H9 (cell line): Measurements from ENCODE around the gene TSC22D4. TPM values are rescaled to one million over a fixed set of nuclear protein-coding genes. Genes with fewer than 3 reads are reported as not detected.

Experiments
- DNase-seq: peaks from one replicate; pipeline ENCODE4 v3.0.0-alpha.2; 2017
- H2AFZ ChIP-seq: one replicate; pipeline ENCODE4 v1.6.1; 2013; ENCODE audit warnings: mild to moderate bottlenecking, low read length, control low read depth, moderate library complexity
- H2AK5ac ChIP-seq: 2 replicates; pipeline ENCODE4 v1.6.1; 2013; ENCODE audit warnings: low read length, control low read depth, mixed read lengths; ENCODE audit not compliant: insufficient read length
- H2BK120ac ChIP-seq: one replicate; pipeline ENCODE4 v1.6.1; 2013; ENCODE audit warnings: low read depth, mild to moderate bottlenecking, low read length, control low read depth, inconsistent platforms; ENCODE audit not compliant: poor library complexity, severe bottlenecking
- H2BK12ac ChIP-seq: 2 replicates; pipeline ENCODE4 v1.6.1; 2013; ENCODE audit warnings: low read length, control low read depth, mixed read lengths, low read depth; ENCODE audit not compliant: insufficient read length
- H2BK15ac ChIP-seq: 2 replicates; pipeline ENCODE4 v1.6.1; 2013; ENCODE audit warnings: low read depth, low read length, control low read depth
- H2BK20ac ChIP-seq: one replicate; pipeline ENCODE4 v1.6.1; 2013; ENCODE audit warnings: low read depth, mild to moderate bottlenecking, low read length, control low read depth, inconsistent platforms; ENCODE audit not compliant: poor library complexity, severe bottlenecking
- H2BK5ac ChIP-seq: 2 replicates; pipeline ENCODE4 v1.6.1; 2013; ENCODE audit warnings: low read length, control low read depth, mixed read lengths; ENCODE audit not compliant: insufficient read length
- H3K14ac ChIP-seq: 2 replicates; pipeline ENCODE4 v1.6.1; 2013; ENCODE audit warnings: low read length, control low read depth; ENCODE audit not compliant: insufficient read depth
- H3K18ac ChIP-seq: 2 replicates; pipeline ENCODE4 v1.6.1; 2013; ENCODE audit warnings: low read depth, mild to moderate bottlenecking, mixed read lengths, low read length, control low read depth; ENCODE audit not compliant: insufficient read length
- H3K23ac ChIP-seq: 2 replicates; pipeline ENCODE4 v1.6.1; 2013; ENCODE audit warnings: low read length, control low read depth, mixed read lengths, low read depth; ENCODE audit not compliant: insufficient read length
- H3K23me2 ChIP-seq: 2 replicates; pipeline ENCODE4 v1.6.1; 2013; ENCODE audit warnings: low read depth, mild to moderate bottlenecking, mixed read lengths, low read length, control low read depth; ENCODE audit not compliant: insufficient read length, poor library complexity, severe bottlenecking
- H3K27ac ChIP-seq: 2 replicates; pipeline ENCODE4 v1.5.1; 2013; ENCODE audit warnings: low read length, control low read depth, mixed read lengths, low read depth; ENCODE audit not compliant: insufficient read length
- H3K27me3 ChIP-seq: 2 replicates; pipeline ENCODE4 v1.6.1; 2013; ENCODE audit warnings: low read length, control low read depth, inconsistent platforms; ENCODE audit not compliant: insufficient read depth
- H3K4ac ChIP-seq: 2 replicates; pipeline ENCODE4 v1.6.1; 2013; ENCODE audit warnings: low read depth, mild to moderate bottlenecking, control low read depth, inconsistent platforms, low read length, moderate library complexity
- H3K4me1 ChIP-seq: 2 replicates; pipeline ENCODE4 v1.6.1; 2013; ENCODE audit warnings: low read length, control low read depth, inconsistent platforms; ENCODE audit not compliant: insufficient read depth
- H3K4me2 ChIP-seq: 2 replicates; pipeline ENCODE4 v1.6.1; 2013; ENCODE audit warnings: low read length, control low read depth, mixed read lengths; ENCODE audit not compliant: insufficient read length, insufficient read depth
- H3K56ac ChIP-seq: 2 replicates; pipeline ENCODE4 v1.6.1; 2013; ENCODE audit warnings: low read depth, mild to moderate bottlenecking, mixed read lengths, low read length, control low read depth; ENCODE audit not compliant: insufficient read length
- H3K79me1 ChIP-seq: 2 replicates; pipeline ENCODE4 v1.6.1; 2013; ENCODE audit warnings: low read depth, mild to moderate bottlenecking, moderate library complexity, low read length, control low read depth, inconsistent platforms; ENCODE audit not compliant: insufficient read depth, poor library complexity, severe bottlenecking
- H3K79me2 ChIP-seq: 2 replicates; pipeline ENCODE4 v1.6.1; 2013; ENCODE audit warnings: low read length, control low read depth, inconsistent platforms; ENCODE audit not compliant: insufficient read depth
- H3K9ac ChIP-seq: 2 replicates; pipeline ENCODE4 v1.6.1; 2013; ENCODE audit warnings: low read length, control low read depth, mixed read lengths; ENCODE audit not compliant: insufficient read length; ENCODE audit errors: extremely low read depth
- H3K9me3 ChIP-seq: one replicate; pipeline ENCODE4 v1.6.1; 2013; ENCODE audit warnings: low read depth, low read length, inconsistent platforms; ENCODE audit not compliant: control insufficient read depth
- H3T11ph ChIP-seq: one replicate; pipeline ENCODE4 v1.6.1; 2013; ENCODE audit warnings: mild to moderate bottlenecking, low read length, control low read depth, inconsistent platforms
- H4K20me1 ChIP-seq: one replicate; pipeline ENCODE4 v1.6.1; 2013; ENCODE audit not compliant: control insufficient read depth, insufficient read length, insufficient read depth
- H4K5ac ChIP-seq: 2 replicates; pipeline ENCODE4 v1.6.1; 2013; ENCODE audit warnings: low read depth, mild to moderate bottlenecking, mixed read lengths, low read length, control low read depth; ENCODE audit not compliant: insufficient read length
- H4K8ac ChIP-seq: replicated peaks from 2 replicates; pipeline ENCODE4 v1.6.1; 2013; ENCODE audit warnings: low read length, control low read depth, mixed read lengths, low read depth; ENCODE audit not compliant: insufficient read length
- H4K91ac ChIP-seq: 2 replicates; pipeline ENCODE4 v1.6.1; 2013; ENCODE audit warnings: low read depth, mild to moderate bottlenecking, moderate library complexity, mixed read lengths, low read length, control low read depth; ENCODE audit not compliant: insufficient read length
- H3K27ac Mint-ChIP-seq, 3 experiments: 2 replicates in 2 of 3; 3 replicates in 1 of 3; pipeline ENCODE4 v1.8.0; 2020 to 2021; ENCODE audit warnings: mixed read lengths in 3 of 3, mild to moderate bottlenecking in 1 of 3, moderate library complexity in 1 of 3
- H3K27me3 Mint-ChIP-seq: 2 replicates; pipeline ENCODE4 v1.8.0; 2021; ENCODE audit warnings: low read depth, mild to moderate bottlenecking, moderate library complexity, mixed read lengths
- H3K36me3 Mint-ChIP-seq, 3 experiments: 2 replicates in 2 of 3; 3 replicates in 1 of 3; pipeline ENCODE4 v1.8.0; 2020 to 2021; ENCODE audit warnings: low read depth in 3 of 3, mixed read lengths in 3 of 3; ENCODE audit not compliant: insufficient read depth in 1 of 3
- H3K4me1 Mint-ChIP-seq, 2 experiments: 2 replicates each; pipeline ENCODE4 v1.8.0; 2020; ENCODE audit warnings: mixed read lengths in 2 of 2
- H3K4me3 Mint-ChIP-seq, 2 experiments: 2 replicates in 1 of 2; 3 replicates in 1 of 2; pipeline ENCODE4 v1.8.0; 2020 to 2021; ENCODE audit warnings: mild to moderate bottlenecking in 2 of 2, mixed read lengths in 2 of 2, moderate library complexity in 1 of 2
- H3K9me3 Mint-ChIP-seq, 2 experiments: 2 replicates in 1 of 2; 3 replicates in 1 of 2; pipeline ENCODE4 v1.8.0; 2020; ENCODE audit warnings: mild to moderate bottlenecking in 2 of 2, mixed read lengths in 2 of 2, moderate library complexity in 1 of 2
- CTCF ChIP-seq: fragments of 200-600 bp; sonication (generic); conservative IDR thresholded peaks from 3 replicates; pipeline ENCODE4 v1.8.0; 2021; ENCODE audit warnings: antibody characterized with exemption, mild to moderate bottlenecking
- WGBS: extraction: QIAGEN DNeasy Blood & Tissue Kit; methylation state at CpG from one replicate; pipeline ENCODE4 v1.1.7; 2013; ENCODE audit warnings: missing lambda C conversion rate, low lambda C conversion rate, mixed read lengths; ENCODE audit not compliant: insufficient read length; ENCODE audit errors: extremely low coverage; 5-methylcytosine and 5-hydroxymethylcytosine counted together
- total RNA-seq: library from RNA; stranded (reverse); gene quantifications from 2 replicates; pipeline ENCODE4 v1.2.1, GENCODE V29; 2021

The TSC22D4 gene
- total RNA-seq, 1 experiment from 2014 or later, result 17.5 TPM

GRCh38 chr7:100472121-100472851 is 6.7 kb downstream of the TSC22D4 start:
- no peak overlapping the region for H4K91ac ChIP-seq
- no peaks in the 10 kb centered on the region for H3K79me1 ChIP-seq
- no peaks in the 10 kb centered on the region for H3K23me2 ChIP-seq
- H3K36me3 Mint-ChIP-seq, result peaks cover 0 to 5% (median 3%) of the 10 kb centered on the region in 3 experiments; a peak in 2 of 7 replicates
- H3K4me1 Mint-ChIP-seq, result peaks cover 18 to 37% of the 10 kb centered on the region in 2 experiments
- H3K27ac Mint-ChIP-seq, result no peak overlapping the region
- no peak overlapping the region for H3K56ac ChIP-seq
- H3K27me3 Mint-ChIP-seq, result no peaks in the 10 kb centered on the region; the same call in 1 of the 2 replicates
- H2BK12ac ChIP-seq, result no peak overlapping the region
- WGBS, result no CpG with 5 or more reads among the region's 16 CpGs
- H2BK20ac ChIP-seq, result no peak overlapping the region
- no peaks in the 10 kb centered on the region for H3K27me3 ChIP-seq
- no peak overlapping the region for H3K27ac ChIP-seq
- no peaks in the 10 kb centered on the region for H3K79me2 ChIP-seq
- H4K8ac ChIP-seq, result no peak overlapping the region
- no peak overlapping the region for H3K14ac ChIP-seq
- no peak overlapping the region for H2BK15ac ChIP-seq
- H3K23ac ChIP-seq, result no peak overlapping the region
- no peak overlapping the region for H3K4me3 Mint-ChIP-seq
- H3K4me1 ChIP-seq, result no peaks in the 10 kb centered on the region
- no peak overlapping the region for H3T11ph ChIP-seq
- no peak overlapping the region for H3K4ac ChIP-seq
- no peak for DNase-seq
- H2AFZ ChIP-seq, result no peak overlapping the region
- no peak overlapping the region for H2BK5ac ChIP-seq
- H3K4me2 ChIP-seq, result no peak overlapping the region
- no peak overlapping the region for H3K18ac ChIP-seq
- no peak overlapping the region for H2AK5ac ChIP-seq
- H4K5ac ChIP-seq, result no peak overlapping the region
- H3K9me3 Mint-ChIP-seq, result no peaks in the 10 kb centered on the region
- no peaks in the 10 kb centered on the region for H3K9me3 ChIP-seq
- peaks cover 4% of the 10 kb centered on the region for H4K20me1 ChIP-seq
- H2BK120ac ChIP-seq, result no peak overlapping the region
- TF ChIP-seq CTCF, result no peak
- no peak overlapping the region for H3K9ac ChIP-seq
